ENCODE results near the gene ADAM8. TPM values are rescaled to one million over a fixed set of nuclear protein-coding genes. Genes with fewer than 3 reads are reported as not detected.

ADAM8 gene
- total and polyA plus RNA-seq, 2 of the 8 experiments (the other 6 are each of a cell fraction or from before 2014, with no cell fraction given) = 4.6 TPM

DNA sequence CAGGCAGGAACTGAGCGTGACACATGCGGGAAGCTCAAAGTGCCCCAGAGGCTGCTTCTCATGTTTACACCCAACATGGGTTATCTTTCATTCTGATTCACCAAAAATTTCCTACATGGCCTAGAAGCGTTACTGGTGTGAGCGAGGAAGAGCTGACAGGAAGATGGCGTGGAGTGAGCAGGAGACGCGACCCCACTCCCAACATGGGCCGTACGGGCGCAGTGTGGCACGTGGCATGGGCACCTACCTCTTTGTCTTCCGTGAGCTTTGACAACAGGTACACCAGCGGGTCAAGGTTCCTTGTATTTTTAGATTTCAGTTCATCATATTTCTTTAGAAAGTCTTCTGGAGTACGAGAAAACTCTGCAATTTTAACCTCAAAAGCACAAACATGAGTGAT is 23.1 kb upstream of the ADAM8 start:
- no peak overlapping the region for H3K4me3 ChIP-seq (ENCODE audit: extremely low read depth in 1 of 4, insufficient read depth in 2 of 4, low read depth in 3 of 4, low read length in 4 of 4)
- peaks cover 2 to 11% of the 10 kb centered on the region in 2 experiments for H4K20me1 ChIP-seq (replicated peaks in 1 of 2; ENCODE audit: control insufficient read depth in 1 of 2, insufficient read depth in 2 of 2, low read length in 2 of 2)
- CTCF ChIA-PET (ENCODE audit: partially characterized antibody) = interaction anchor here (0.9 to 1.8 kb wide), 2 partner anchors 30 to 395 kb away, joined by 3 to 6 read pairs; no protein-coding TSS in a partner anchor
- TF ChIP-seq SIX5 (IDR thresholded peaks at IDR 0.05; ENCODE audit: low read depth, low read length) = no peak
- no peak for TF ChIP-seq KDM1A (IDR thresholded peaks at IDR 0.05; ENCODE audit: borderline replicate concordance, low read length)
- no peak for TF ChIP-seq POLR2A (IDR thresholded peaks at IDR 0.05; ENCODE audit: control extremely low read depth in 1 of 2, low read depth in 2 of 2, low read length in 2 of 2)
- TF ChIP-seq EGR1 (IDR thresholded peaks at IDR 0.05; ENCODE audit: borderline replicate concordance, low read depth, low read length) = no peak
- TF ChIP-seq HDAC2 (IDR thresholded peaks at IDR 0.05; ENCODE audit: borderline replicate concordance in 1 of 2, low read depth in 2 of 2, low read length in 2 of 2) = no peak
- no peak for TF ChIP-seq SP2 (IDR thresholded peaks at IDR 0.05; ENCODE audit: low read length)
- TF ChIP-seq YY1 (IDR thresholded peaks at IDR 0.05; ENCODE audit: low read depth, low read length) = no peak
- no peak for TF ChIP-seq SP4 (IDR thresholded peaks at IDR 0.05; ENCODE audit: low read length)
- no peak for TF ChIP-seq RNF2 (IDR thresholded peaks at IDR 0.05; ENCODE audit: borderline replicate concordance, low read depth, low read length, missing control alignments, poor library complexity, severe bottlenecking)
- TF ChIP-seq ASH2L (IDR thresholded peaks at IDR 0.05; ENCODE audit: low read length) = no peak
- TF ChIP-seq, protein P1, sequence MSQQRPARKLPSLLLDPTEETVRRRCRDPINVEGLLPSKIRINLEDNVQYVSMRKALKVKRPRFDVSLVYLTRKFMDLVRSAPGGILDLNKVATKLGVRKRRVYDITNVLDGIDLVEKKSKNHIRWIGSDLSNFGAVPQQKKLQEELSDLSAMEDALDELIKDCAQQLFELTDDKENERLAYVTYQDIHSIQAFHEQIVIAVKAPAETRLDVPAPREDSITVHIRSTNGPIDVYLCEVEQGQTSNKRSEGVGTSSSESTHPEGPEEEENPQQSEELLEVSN (IDR thresholded peaks at IDR 0.05) = no peak
- no peak for TF ChIP-seq BCL11A (IDR thresholded peaks at IDR 0.05; ENCODE audit: low read depth in 2 of 2, low read length in 2 of 2)
- no peak for TF ChIP-seq GTF2F1 (IDR thresholded peaks at IDR 0.05; ENCODE audit: borderline replicate concordance, low read depth, low read length)
- TF ChIP-seq KDM4A (IDR thresholded peaks at IDR 0.05; ENCODE audit: low read depth, low read length, severe bottlenecking) = no peak

More for the DNA sequence above, 23.1 kb upstream of the ADAM8 start:
- no peak overlapping the region for H3K14ac ChIP-seq (ENCODE audit: insufficient read length)
- H2AFZ ChIP-seq (ENCODE audit: low read length) = no peak overlapping the region
- no peak overlapping the region for H3K4me2 ChIP-seq (ENCODE audit: insufficient read depth in 1 of 2, low read depth in 2 of 2, low read length in 2 of 2)
- H3K18ac ChIP-seq (ENCODE audit: extremely low read depth, low read length) = no peak overlapping the region
- H3K23me2 ChIP-seq (ENCODE audit: low read depth, low read length) = no peaks in the 10 kb centered on the region; the same call in 1 of the 2 replicates
- H3K27ac ChIP-seq (ENCODE audit: low read depth, low read length) = no peak overlapping the region
- whole genome bisulfite sequencing, 2 experiments (ENCODE audit: extremely low coverage in 1 of 2, insufficient coverage in 1 of 2, insufficient read length in 1 of 2, insufficient replicate concordance in 2 of 2, low coverage in 1 of 2, low lambda C conversion rate in 2 of 2, missing lambda C conversion rate in 1 of 2) = 92% methylated on average over 11 of the region's 14 CpGs; no CpG with 5 or more reads in 1 of the 2 experiments
- peaks cover 21 to 43% (median 41%) of the 10 kb centered on the region in 4 experiments for H3K36me3 ChIP-seq (ENCODE audit: control insufficient read depth in 2 of 4, insufficient read depth in 4 of 4, low read length in 3 of 4)
- peaks cover 9% of the 10 kb centered on the region for H3K79me1 ChIP-seq (ENCODE audit: low read depth, low read length)
- H3K4ac ChIP-seq (replicated peaks; ENCODE audit: insufficient read length, low read depth, low read length) = no peak overlapping the region
- H3K23ac ChIP-seq (ENCODE audit: insufficient read length) = no peak overlapping the region
- H3K79me2 ChIP-seq (ENCODE audit: control insufficient read depth in 1 of 2, insufficient read depth in 2 of 2, low read length in 2 of 2) = peaks cover 0 to 17% of the 10 kb centered on the region in 2 experiments; a peak in 3 of 4 replicates
- no peak overlapping the region for H2BK15ac ChIP-seq (ENCODE audit: low read length)
- H3K56ac ChIP-seq (replicated peaks; ENCODE audit: insufficient read length, low read depth, low read length) = no peak overlapping the region
- no peak overlapping the region for H2BK120ac ChIP-seq (replicated peaks; ENCODE audit: low read depth, low read length)
- H2AK5ac ChIP-seq (ENCODE audit: low read depth, low read length) = no peak overlapping the region
- no peaks in the 10 kb centered on the region for H3K4me1 ChIP-seq (replicated peaks in 1 of 4; ENCODE audit: control insufficient read depth in 3 of 4, insufficient read depth in 4 of 4, low read length in 3 of 4)
- DNase-seq (ENCODE audit: low read depth in 1 of 2, low spot score in 2 of 2) (no peak), FAIRE-seq (no peak)
- no peaks in the 10 kb centered on the region for H3K9me3 ChIP-seq (ENCODE audit: insufficient read depth in 2 of 2, low read depth in 1 of 2, low read length in 1 of 2)
- H4K5ac ChIP-seq (ENCODE audit: insufficient read length, low read depth, low read length) = no peak overlapping the region
- H3K27me3 ChIP-seq (replicated peaks in 1 of 4; ENCODE audit: control insufficient read depth in 3 of 4, extremely low read depth in 1 of 4, insufficient read depth in 3 of 4, low read length in 3 of 4) = no peaks in the 10 kb centered on the region
- H2BK12ac ChIP-seq (ENCODE audit: low read depth, low read length) = no peak overlapping the region
- H3K9ac ChIP-seq (replicated peaks in 1 of 4; ENCODE audit: extremely low read depth in 1 of 4, low read depth in 3 of 4, low read length in 3 of 4) = no peak overlapping the region
- POLR2A ChIA-PET (ENCODE audit: partially characterized antibody) = no interaction called here
- no peak overlapping the region for H4K91ac ChIP-seq (replicated peaks; ENCODE audit: insufficient read length, low read length)
- H2BK20ac ChIP-seq (ENCODE audit: low read length) = no peak overlapping the region
- no peak overlapping the region for H4K8ac ChIP-seq (ENCODE audit: extremely low read depth, insufficient read depth, low read length)
- no peak overlapping the region for H2BK5ac ChIP-seq (ENCODE audit: low read depth, low read length)
